ENCODE data around the gene ACCS.

ACCS gene

DNA sequence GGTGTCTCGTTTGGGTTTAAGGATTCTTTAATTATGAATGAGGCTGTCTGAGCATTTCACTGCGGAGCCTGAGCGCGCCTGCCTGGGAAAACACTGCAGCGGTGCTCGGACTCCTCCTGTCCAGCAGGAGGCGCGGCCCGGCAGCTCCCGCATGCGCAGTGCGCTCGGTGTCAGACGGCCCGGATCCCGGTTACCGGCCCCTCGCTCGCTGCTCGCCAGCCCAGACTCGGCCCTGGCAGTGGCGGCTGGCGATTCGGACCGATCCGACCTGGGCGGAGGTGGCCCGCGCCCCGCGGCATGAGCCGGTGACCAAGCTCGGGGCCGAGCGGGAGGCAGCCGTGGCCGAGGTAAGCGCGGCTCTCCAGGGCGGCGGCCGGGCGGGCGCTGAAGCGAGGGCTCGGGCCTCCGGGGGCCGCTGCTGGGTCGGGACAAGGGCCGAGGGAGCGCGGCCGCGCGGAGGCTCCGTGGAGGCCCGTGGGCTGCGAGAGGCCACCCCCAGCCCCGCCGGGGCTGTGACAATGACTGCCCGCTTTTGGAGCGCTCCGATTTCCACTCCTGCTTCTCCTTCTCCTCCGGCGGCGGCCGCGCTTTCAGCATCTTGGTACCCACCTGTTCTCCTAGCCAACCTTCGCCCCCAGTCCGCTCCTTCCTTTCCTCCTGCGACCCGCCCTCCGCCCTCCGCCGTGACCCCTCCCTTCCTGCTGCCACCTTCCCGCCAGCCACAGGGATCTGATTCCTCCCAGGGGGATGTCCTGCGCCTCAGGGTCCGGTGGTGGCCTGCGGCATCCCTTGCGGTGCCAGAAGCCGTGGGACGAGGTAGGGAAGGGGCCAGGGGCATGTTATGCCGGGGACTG is 29.7 kb downstream of the ACCS start, which contains the start of gene EXT2:
TSS of gene EXT2 (plus strand) at position 173 of the 854 bp plus-strand sequence. CDS start 12,035 bp downstream, outside the sequence.
- DNase-seq: peak; percentile 85

DNA sequence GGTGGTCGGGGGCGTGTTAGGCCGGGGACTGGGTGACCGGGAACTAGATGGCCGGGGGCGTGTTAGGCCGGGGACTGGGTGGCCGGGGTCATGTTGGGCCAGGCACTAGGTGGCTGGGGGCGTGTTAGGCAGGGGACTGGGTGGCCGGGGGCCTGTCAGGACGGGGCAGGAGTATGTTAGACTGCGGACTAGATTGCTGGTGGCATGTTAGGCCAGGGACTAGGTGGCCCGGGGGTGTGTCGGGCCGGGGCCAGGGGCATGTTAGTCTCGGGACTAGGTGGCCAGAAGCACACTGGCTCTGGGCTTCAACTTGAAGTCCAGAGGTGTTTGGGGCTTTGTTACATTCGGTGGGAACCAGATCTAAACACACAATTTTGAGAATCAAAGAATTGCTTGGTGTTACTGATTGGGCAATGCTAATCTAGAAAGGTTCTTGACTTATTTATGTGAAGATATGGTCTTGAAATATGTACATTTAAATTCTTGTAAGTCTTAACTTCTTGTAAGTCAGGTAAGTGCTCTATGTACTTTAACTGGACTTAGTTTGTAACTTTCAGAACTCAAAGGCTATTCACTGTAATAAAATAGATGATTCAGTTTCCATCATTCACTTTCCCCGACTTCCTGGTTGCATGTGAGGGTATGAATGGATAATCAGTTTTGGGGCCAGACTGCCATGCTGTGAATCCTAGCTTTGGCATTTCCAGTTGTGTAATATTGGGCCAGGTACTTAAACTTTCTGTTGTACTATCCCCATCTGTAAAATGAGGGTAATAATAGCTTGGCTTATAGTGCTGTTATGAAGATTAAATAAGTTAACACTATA is 30.5 kb downstream of the ACCS start:
- DNase-seq: no peak

DNA sequence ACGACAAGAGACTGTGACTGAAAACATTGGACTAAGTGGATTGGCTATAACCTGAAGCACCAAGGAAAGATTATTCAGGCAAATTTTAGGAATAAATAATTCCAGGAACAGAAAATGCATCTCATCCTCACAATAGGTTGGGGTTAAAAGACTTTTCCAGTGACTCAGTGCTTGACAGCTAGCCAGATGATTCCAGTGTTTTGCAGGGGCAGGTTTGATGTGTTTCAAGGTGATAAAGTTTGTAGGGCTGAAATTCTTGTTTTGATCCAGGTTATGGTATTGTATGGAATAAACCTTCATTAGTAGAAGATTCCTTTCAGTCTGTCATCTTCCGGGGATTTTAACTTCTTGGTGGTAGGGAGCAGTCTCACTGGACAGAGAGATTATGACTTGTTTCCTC is 31.8 kb downstream of the ACCS start:
- DNase-seq: no peak

DNA sequence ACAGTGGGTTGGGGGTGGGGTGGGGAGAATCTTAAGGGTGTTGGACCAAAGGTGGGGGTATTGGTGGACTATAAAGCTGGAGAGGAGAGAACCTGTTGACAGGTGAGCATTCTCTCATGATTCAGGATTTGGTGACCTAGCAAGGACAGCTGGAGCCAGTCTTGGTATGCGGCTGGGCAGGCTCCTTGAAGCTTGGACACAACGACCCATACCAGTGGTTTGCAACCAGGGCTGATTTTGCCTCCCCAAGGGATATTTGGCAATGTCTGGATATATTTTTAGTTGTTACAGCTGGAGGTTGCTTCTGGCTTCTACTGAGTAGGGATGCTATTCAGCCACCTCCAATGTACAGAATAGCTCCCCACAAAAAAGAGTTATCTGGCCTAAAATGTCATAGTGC is 35.0 kb downstream of the ACCS start:
- DNase-seq: no peak

DNA sequence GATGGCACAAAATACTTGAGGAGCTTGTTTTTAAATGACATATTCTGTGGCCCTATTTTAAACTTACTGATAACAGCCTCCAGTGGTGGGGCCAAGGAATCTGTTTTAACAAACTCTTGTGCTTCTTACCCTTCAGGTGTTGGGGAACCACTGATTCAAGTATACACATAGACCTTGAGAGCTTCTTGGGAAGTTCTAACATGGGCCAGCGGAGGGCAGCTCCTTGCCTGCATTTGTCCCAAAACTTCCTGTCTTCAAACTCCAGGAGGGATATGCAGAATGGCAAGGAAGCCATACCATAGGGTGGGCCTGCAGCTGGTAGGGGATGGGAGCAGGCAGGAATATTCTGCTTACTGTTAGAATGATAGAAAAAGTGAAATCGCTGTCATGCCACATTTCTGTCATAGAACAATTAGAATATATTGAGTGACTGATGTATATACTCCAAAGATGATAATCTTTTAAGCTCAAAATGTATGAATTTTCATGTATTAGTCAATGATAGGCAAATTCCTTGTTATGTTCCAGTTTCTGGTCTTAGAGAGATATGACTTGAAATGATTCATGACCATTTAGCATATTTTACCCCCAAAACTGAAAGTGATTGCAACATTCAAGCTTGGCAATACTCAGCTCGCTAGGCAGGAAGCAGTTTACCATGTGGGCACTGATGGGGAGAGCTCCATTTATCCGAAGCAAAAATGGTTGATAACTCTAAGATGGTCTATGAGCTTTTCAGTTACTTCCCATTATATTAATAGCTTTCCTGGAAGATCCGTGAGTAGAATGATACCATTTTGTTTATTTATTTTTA is 38.6 kb downstream of the ACCS start:
- no peak for DNase-seq

DNA sequence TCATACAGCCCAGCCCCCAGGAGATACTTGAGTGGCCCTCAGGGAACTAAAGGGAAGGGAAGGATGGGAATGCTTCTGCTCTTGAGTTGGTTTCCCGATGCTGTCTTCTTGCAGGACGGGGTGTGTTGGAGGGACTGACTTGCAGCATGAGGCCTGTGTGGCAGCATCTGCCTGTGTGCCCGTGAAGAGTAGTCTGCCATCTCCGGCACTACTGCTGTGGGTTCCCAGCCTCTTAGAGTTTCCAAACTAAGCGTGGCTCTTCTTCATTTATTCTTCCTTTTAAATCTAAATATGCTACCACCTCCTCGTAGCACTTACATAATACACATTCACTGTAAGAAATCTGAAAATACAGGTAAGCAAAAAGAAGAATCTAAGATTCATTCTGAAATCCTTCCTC is 42.2 kb downstream of the ACCS start:
- no peak for DNase-seq

DNA sequence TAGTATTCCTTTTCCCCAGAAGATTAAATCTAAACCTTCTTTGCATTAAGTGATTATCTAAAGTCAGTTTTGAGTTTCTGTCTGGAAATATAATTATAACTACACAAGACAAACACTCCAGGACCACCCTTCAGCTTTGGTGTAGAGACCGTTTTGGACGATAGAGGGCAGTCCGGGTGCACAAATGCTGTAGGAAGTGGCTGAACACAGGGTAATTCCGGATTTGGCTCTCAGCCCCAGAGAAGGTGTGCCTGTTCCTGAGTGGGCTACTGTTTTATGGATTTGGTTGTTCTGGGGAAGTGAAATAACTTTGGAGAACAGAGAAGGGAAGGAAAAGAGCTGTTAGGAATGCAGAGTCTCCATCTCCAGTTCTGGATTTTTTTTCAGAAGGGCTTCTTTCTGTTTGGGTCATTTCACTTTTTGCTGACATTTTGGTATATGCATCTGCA is 44.2 kb downstream of the ACCS start:
- peak; percentile 59 for DNase-seq

DNA sequence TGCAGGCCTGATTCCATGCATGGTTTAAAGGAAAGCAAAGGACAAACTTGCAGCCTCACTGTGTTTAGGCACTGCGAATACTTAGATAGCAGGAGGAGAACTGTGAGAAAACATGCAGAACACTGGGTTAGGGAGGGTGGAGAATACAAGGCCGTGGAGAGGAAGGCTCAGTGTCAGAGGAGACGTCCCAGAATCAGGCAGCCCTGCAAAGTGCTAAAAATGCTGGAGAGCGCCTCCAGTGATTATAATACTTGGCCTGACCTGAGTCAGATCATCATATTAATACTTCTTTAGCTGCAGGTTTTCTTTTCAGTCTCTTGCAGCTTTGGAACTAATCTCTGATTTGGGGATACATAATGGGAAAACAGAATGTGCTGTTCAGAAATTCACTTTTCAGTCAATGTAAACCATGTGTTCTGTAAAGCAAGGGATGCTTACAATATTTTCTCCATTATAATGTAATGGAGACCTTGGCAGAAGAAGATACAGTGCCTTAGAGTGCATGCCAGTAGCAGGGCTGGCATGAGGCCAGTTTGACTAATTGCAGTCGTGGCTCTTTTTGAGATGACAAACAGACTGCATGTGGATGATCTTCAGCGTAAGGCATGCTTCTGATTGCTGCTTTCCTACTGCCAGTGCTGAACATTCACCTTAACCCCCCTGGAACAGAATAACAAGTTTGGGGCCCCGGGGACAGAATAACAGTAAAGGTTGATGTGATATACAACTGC is 46.2 kb downstream of the ACCS start:
- DNase-seq: peak; percentile 79

DNA sequence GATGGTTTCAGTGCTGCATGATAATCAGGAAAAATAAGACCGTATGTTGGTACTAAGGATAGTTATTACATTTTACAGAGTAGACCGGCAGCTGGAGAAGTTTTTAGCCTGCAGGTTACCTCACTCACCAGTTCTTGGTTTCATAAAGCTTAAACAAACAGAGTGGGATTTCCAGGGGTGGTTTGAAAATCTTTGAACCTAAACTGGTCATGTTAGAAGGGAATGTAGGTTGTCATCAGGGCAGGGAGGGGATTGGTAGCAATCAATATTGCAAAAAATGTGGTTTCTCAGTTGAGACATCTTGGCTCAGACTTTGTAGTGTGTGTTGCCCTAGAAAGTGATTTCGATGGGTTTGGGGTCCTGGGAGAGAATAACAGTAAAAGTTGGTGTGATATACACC is 46.9 kb downstream of the ACCS start:
- no peak for DNase-seq

DNA sequence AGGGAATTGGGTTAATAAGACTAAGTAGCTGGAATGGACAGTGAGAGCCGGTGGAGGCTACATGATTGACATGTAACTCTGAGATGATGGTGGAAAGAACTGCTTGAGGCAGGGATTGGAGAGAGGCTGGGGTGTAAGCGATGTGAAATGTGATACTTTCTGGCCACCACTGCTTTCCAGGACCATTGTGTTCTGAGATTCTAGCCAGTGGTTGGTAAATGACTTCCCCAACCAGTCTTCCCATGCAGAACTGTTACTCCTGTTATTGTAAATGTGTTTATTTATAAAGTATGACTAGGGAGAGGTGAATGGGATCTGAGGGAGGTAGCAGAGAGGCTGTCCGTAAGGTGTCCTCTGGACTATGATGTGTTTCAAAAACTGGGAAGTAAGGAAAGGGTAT is 47.5 kb downstream of the ACCS start:
- DNase-seq: no peak

DNA sequence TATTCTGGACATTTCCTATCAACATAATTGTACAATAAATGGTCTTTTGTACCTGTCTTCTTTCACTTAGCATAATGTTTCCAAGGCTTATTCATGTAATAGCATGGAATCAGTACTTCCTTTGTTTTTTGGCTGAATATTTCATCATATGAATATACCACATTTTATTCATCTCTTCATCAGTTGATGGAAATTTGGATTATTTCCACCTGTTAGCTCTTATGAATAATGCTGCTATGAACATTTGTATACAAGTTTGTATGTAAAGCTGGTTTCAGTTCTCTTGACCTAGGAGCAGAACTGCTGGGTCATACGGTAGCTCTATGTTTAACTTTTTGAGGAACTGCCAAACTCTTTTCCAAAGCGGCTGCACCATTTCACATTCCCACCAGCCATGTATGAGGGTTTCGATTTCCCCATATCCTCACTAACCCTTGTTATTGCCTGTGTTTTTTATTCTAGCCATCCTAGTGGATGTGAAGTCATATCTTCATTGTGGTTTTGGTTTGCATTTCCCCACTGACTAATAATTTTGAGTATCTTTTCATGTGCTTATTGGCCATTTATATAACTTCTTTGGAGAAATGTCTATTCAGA is 50.3 kb downstream of the ACCS start:
- no peak for DNase-seq

DNA sequence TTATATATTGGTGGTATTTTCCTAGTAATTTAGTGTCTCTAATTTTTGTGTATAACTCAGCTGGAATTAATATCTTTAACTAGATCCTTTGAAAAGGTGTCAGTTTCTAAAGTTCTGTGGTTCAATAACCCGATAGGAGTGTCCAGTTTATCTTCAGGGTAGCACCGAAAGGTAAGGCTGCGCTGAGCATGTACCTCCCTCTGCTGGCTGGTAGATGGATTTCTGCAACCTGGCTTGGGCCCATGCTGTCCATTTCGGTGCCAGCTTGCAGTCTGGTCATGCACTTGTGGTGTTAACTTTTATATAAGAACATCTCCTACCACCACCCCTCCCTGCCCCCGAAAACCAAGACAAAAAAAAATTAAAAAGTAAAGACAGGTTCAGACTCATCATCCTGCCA is 54.1 kb downstream of the ACCS start:
- no peak for DNase-seq

DNA sequence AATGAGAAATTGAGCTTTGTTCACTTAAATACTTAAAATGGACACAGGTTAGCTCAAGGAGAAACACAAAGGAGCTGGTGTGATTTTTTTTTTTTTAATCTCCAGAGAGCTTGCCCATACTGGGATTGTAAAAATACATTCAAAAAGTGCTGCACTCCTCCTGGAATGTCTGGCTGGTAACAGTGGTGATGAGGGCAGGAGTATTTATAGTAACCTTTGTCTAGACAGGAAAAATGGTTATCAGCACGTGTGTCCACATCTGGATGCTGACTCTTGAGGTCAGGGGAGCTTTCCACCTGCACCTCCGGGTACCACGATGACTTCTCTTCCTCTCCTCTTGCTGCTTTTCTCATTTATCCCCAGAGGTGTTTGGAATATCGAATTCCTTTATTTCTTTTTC is 59.5 kb downstream of the ACCS start:
- DNase-seq: no peak

DNA sequence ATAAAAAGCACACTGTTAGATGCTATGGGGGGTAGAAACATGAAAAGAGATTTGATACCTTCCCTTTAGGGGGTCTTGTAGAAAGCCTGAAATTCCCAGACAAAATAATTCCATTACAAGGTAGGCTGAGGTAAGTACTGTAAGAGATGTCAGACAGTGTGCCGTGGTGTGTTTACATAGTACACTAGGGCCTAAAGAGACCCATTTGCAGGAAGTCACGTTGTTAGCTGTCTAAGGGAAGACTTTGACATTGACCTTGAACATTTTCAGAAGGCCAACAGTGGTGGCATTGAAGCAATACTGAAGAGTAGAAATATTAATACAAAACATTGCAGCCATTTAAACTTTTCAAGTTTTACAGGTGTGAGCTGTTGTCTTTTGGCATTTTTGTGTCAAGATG is 60.2 kb downstream of the ACCS start:
- DNase-seq: no peak

DNA sequence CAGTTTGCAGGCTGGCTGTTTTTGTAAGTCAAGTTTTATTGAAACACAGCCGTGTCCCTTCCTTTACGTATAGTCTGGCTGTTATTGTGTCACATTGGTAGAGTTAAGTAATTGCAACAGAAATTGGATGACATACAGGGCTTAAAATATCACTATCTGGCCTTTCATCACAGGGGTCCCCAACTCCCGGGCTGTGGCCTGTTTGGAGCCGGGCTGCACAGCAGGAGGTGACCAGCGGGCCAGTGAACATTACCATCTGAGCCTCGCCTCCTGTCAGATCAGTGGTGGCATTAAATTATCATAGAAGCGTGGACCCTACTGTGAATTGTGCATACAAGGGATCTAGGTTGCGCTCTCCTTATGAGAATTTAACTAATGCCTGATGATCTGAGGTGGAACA is 61.1 kb downstream of the ACCS start:
- DNase-seq: no peak

DNA sequence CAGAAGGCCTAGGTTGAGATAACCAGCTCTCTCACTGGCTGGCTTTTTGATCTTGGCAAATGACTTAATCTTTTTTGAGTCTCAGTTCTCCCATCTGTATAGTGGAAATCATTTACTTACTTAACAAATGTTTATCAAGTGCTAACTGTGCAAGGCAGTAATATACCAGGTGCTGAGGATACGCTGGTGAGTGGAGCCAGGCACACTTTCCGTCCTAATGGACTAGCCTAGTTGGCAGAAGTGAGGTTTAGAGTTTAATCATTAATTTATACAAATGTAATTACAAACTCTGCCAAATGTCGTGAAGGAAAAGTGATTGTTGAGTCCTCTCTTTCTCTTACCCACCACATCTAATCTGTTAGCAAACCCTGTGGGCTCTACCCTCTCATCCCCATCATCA is 62.7 kb downstream of the ACCS start:
- no peak for DNase-seq

DNA sequence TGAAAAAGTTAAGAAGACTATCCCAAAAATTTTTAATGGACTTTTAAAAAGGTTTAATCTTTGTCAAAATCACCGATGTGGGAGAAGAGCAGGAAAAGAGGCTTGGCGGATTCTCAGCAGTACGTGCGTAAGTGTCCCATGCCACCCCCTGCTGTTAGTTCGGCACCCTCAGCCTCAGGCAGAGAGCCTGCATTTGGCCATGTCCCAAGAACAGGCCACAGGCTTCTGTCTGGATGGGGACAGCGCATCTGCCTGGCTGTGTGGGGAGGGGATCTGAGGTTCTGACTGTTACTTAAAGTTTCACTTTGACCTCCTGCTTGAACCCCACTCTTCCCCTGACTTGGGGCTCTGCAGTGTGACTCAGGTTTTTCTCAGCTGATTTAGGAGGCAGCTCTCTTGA is 64.7 kb downstream of the ACCS start:
- DNase-seq: no peak

DNA sequence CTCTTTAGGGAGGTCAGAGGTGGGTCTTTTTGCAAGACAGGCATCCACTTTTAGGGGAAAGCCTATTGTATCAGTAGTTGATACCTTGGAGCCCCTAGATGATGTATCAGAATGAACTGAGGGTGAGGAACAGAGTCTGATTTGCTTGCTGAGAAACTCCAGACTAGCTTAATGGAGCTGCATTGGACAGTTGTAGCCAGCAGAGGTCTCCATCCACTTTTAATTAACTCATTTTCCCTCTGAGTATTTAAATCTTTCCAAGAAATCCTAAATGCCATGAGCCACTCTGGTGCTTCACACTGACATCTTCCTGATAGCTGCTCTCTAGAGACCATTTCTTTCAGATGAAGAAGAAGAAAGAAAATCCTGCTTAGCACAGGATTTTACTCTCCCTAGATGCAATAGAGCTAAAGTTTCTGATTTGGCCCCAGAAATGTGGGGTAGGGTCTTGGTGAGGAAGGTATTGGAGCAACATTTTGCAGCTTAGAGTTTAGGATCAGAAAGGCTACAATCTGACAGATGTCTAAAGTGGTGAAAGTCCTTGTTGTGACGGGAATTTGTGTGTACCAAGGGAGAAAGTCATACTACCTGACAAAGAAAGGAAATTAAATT is 67.4 kb downstream of the ACCS start:
- DNase-seq: no peak

Measured in left hindlimb (tissue), 1 donor.